HEK293 (cell line): ENCODE results near the gene SNAPC2.

Experiments
- CTCF ChIA-PET: fragments of 350-600 bp; formaldehyde crosslinking; extraction: SDS; loops from one replicate; lab custom pipeline; 2021; ENCODE audit warnings: antibody characterized with exemption; lab: Yijun Ruan, JAX
- POLR2A ChIA-PET: fragments of 300-600 bp; formaldehyde crosslinking; extraction: SDS; loops from one replicate; lab custom pipeline; 2020; ENCODE audit warnings: antibody characterized with exemption, inconsistent platforms; lab: Yijun Ruan, JAX
- H3K27ac ChIP-seq: fragments of 200-500 bp; sonication (Bioruptor generic); 2 replicates; pipeline ENCODE4 v1.5.1; 2014; ENCODE audit warnings: low read depth, low read length, control low read depth, inconsistent platforms; ENCODE audit errors: extremely low read depth
- H3K36me3 ChIP-seq, 2 experiments: fragments of 200-500 bp in 1 of 2; sonication (Bioruptor generic) in 1 of 2; 1 replicate in 1 of 2; 2 replicates in 1 of 2; pipeline ENCODE4 v1.5.1; 2014 to 2017; ENCODE audit warnings: inconsistent platforms in 2 of 2, low read length in 2 of 2; ENCODE audit not compliant: control insufficient read depth in 2 of 2, insufficient read depth in 1 of 2
- H3K4me1 ChIP-seq: fragments of 200-500 bp; sonication (Bioruptor generic); 2 replicates; pipeline ENCODE4 v1.5.1; 2014; ENCODE audit warnings: mild to moderate bottlenecking, low read length, inconsistent platforms; ENCODE audit not compliant: control insufficient read depth, insufficient read depth
- H3K4me3 ChIP-seq: 2 replicates; pipeline ENCODE4 v1.5.1; 2011; ENCODE audit warnings: low read depth, mild to moderate bottlenecking, control low read depth, low read length, moderate library complexity
- H3K9me3 ChIP-seq: fragments of 200-500 bp; sonication (Bioruptor generic); 2 replicates; pipeline ENCODE4 v1.5.1; 2014; ENCODE audit warnings: low read depth, low read length, inconsistent platforms; ENCODE audit not compliant: control insufficient read depth, insufficient read depth
- HOXC10 ChIP-seq: sonication (generic); formaldehyde crosslinking; IDR thresholded peaks from 2 replicates; pipeline ENCODE4 v1.8.1; 2023; ENCODE audit warnings: mild to moderate bottlenecking, missing genetic modification reagents
- KLF1 ChIP-seq: fragments of 450-650 bp; formaldehyde crosslinking; IDR thresholded peaks from 2 replicates; pipeline ENCODE4 v1.5.1; 2016; ENCODE audit warnings: missing biosample characterization, missing genetic modification characterization
- REPIN1 ChIP-seq: fragments of 450-650 bp; formaldehyde crosslinking; IDR thresholded peaks from 2 replicates; pipeline ENCODE4 v1.5.1; 2017; ENCODE audit warnings: missing biosample characterization, missing genetic modification characterization, low read depth
- ZFP3 ChIP-seq: fragments of 450-650 bp; formaldehyde crosslinking; IDR thresholded peaks from 2 replicates; pipeline ENCODE4 v1.5.1; 2016; ENCODE audit warnings: low read depth, missing biosample characterization, missing genetic modification characterization
- ZFP37 ChIP-seq: fragments of 450-650 bp; formaldehyde crosslinking; IDR thresholded peaks from 2 replicates; pipeline ENCODE4 v1.5.1; 2016; ENCODE audit warnings: missing biosample characterization, missing genetic modification characterization
- ZIC2 ChIP-seq: fragments of 450-650 bp; formaldehyde crosslinking; IDR thresholded peaks from 2 replicates; pipeline ENCODE4 v1.5.1; 2016; ENCODE audit warnings: missing biosample characterization, missing genetic modification characterization
- ZNF146 ChIP-seq: fragments of 450-650 bp; formaldehyde crosslinking; IDR thresholded peaks from 2 replicates; pipeline ENCODE4 v1.5.1; 2016; ENCODE audit warnings: missing biosample characterization, missing genetic modification characterization
- ZNF2 ChIP-seq: fragments of 450-650 bp; formaldehyde crosslinking; IDR thresholded peaks from 2 replicates; pipeline ENCODE4 v1.5.1; 2016; ENCODE audit warnings: missing biosample characterization, missing genetic modification characterization
- ZNF266 ChIP-seq: fragments of 450-650 bp; formaldehyde crosslinking; IDR thresholded peaks from 2 replicates; pipeline ENCODE4 v1.5.1; 2016; ENCODE audit warnings: missing biosample characterization, missing genetic modification characterization, low read depth
- ZNF335 ChIP-seq: fragments of 450-650 bp; formaldehyde crosslinking; conservative IDR thresholded peaks from 2 replicates; pipeline ENCODE4 v1.5.1; 2016; ENCODE audit warnings: missing biosample characterization, missing genetic modification characterization
- ZNF514 ChIP-seq: fragments of 450-650 bp; formaldehyde crosslinking; IDR thresholded peaks from 2 replicates; pipeline ENCODE4 v1.5.1; 2016; ENCODE audit warnings: missing biosample characterization, missing genetic modification characterization
- ZNF596 ChIP-seq: fragments of 450-650 bp; IDR thresholded peaks from 2 replicates; pipeline ENCODE4 v1.5.0; 2018; ENCODE audit warnings: missing biosample characterization, mild to moderate bottlenecking, missing genetic modification characterization, moderate library complexity
- ZNF624 ChIP-seq: fragments of 450-650 bp; formaldehyde crosslinking; IDR thresholded peaks from 2 replicates; pipeline ENCODE4 v1.5.1; 2017; ENCODE audit warnings: missing biosample characterization, missing genetic modification characterization
- ZNF701 ChIP-seq: fragments of 450-650 bp; formaldehyde crosslinking; IDR thresholded peaks from 2 replicates; pipeline ENCODE4 v1.5.1; 2016; ENCODE audit warnings: missing biosample characterization, missing genetic modification characterization
- ZSCAN30 ChIP-seq: fragments of 450-650 bp; IDR thresholded peaks from 2 replicates; pipeline ENCODE4 v1.5.1; 2018; ENCODE audit warnings: missing biosample characterization, mild to moderate bottlenecking, missing genetic modification characterization, moderate library complexity
- TF ChIP-seq, protein P1 (sequence below): fragments of 450-650 bp; formaldehyde crosslinking; IDR thresholded peaks from 2 replicates; pipeline ENCODE4 v1.5.1; 2016; ENCODE audit warnings: missing biosample characterization, missing genetic modification characterization
- TF ChIP-seq, protein P2 (sequence below): sonication (generic); formaldehyde crosslinking; IDR thresholded peaks from 2 replicates; pipeline ENCODE4 v1.8.1; 2022; ENCODE audit warnings: mild to moderate bottlenecking, moderate library complexity, missing genetic modification reagents
- TF ChIP-seq, protein P3 (sequence below): fragments of 450-650 bp; formaldehyde crosslinking; IDR thresholded peaks from 2 replicates; pipeline ENCODE4 v1.5.1; 2016; ENCODE audit warnings: missing biosample characterization, missing genetic modification characterization
- TF ChIP-seq, protein P4 (sequence below): fragments of 450-650 bp; formaldehyde crosslinking; IDR thresholded peaks from 2 replicates; pipeline ENCODE4 v1.5.1; 2016; ENCODE audit warnings: missing biosample characterization, missing genetic modification characterization

Gene SNAPC2

DNA sequence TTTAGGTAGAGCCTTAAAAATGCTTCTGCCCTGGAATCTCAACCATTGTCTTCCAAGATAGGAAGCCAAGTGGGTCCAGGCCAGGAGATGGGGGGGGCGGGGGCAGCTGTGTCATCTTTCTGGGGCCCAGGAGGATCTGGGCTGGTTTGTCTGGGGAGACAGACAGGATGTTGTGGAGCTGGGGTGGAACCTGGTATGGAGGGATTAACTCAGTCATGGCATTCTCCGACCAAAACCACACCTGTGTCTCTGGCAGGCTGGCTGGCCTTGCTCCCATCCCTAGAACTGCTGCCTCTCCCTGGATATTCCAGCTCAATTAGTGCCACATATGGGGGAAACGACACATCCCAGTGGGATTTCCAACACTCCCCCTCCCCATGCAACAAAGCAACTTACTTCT lies 19.2 kb upstream of the SNAPC2 start:
- POLR2A ChIA-PET: interaction anchor here (0.6 to 3.4 kb wide), 8 partner anchors 8 to 262 kb away, joined by 3 to 22 read pairs (median 6); partner anchors contain the start of genes LRRC8E and SNAPC2
- H3K27ac ChIP-seq: no peak overlapping the region

DNA sequence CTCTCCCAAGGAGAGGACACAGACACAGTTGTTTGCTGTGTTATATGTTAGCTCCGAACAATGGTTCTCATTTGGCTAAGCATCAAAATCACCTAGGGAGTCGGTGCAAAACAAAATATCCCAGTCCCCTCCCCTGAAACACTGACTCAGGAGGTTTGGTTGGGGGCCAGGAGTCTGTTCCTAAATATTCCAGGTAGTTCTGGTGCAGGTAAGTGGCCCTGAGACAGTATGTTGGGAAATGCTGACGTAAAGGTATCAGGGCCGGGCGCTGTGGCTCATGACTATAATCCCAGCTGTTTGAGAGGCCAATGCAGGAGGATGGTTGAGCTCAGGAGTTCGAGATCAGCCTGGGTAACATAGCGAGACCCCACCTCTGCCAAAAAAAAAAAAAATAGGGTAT lies 18.8 kb upstream of the SNAPC2 start:
- H3K9me3 ChIP-seq: no peaks in the 10 kb centered on the region

More for the DNA sequence above, 19.2 kb upstream of the SNAPC2 start:
- Histone ChIP-seq H3K4me1 (peaks cover 5% of the 10 kb centered on the region; the same call in 1 of the 2 replicates), H3K4me3 (no peak overlapping the region), H3K9me3 (no peaks in the 10 kb centered on the region), H3K36me3 (peaks cover 3 to 33% of the 10 kb centered on the region in 2 experiments; a peak in 2 of 3 replicates)
- TF ChIP-seq ZSCAN30 (tag by site-specific recombination) (no peak), ZNF624 (tag by site-specific recombination) (no peak), ZNF514 (tag by site-specific recombination) (no peak), ZIC2 (tag by site-specific recombination) (no peak), ZFP37 (tag by site-specific recombination) (no peak), KLF1 (tag by site-specific recombination) (no peak), ZFP3 (no peak), ZNF701 (tag by site-specific recombination) (no peak), ZNF2 (tag by site-specific recombination) (no peak), ZNF335 (tag by site-specific recombination) (no peak)
- CTCF ChIA-PET: interaction anchor here (0.6 to 3.1 kb wide), 6 partner anchors 9 to 333 kb away, joined by 3 to 21 read pairs (median 4); no protein-coding TSS in a partner anchor

DNA sequence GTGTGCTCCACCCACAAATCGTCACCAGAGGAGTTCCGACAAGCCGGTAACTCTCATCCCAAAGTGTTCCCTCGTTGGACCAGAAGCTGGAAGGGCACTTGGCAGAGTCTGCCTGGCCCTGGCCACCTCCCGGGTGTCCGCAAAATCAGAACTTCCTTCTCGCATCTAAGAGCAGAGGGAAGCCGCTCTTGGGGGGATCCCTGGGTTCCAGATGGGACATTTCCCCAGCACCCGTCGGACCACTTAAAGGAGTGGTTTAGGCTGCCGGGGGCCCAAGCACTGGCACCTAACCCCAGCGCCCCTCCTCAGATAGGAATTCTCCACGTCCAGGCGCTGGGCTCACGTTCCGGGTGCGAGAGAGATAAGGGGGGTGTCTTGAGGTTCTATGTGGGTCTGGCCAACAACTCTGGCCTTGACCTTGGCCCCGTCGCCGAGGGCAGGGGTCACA lies 17.3 kb upstream of the SNAPC2 start:
- Histone ChIP-seq H3K4me1 (peaks cover 5% of the 10 kb centered on the region; the same call in 1 of the 2 replicates), H3K36me3 (peaks cover 0 to 42% of the 10 kb centered on the region in 2 experiments; a peak in 1 of 3 replicates), H3K4me3 (peak overlapping the region; percentile 62), H3K9me3 (no peaks in the 10 kb centered on the region), H3K27ac (peak overlapping the region; percentile 80)
- ChIA-PET CTCF (interaction anchor here (0.5 to 1.5 kb wide), 8 partner anchors 13 to 376 kb away, joined by 3 to 12 read pairs (median 4); no protein-coding TSS in a partner anchor), POLR2A (interaction anchor here (0.6 to 3.4 kb wide), 24 partner anchors 9 to 803 kb away, joined by 3 to 25 read pairs (median 8); partner anchors contain the start of genes LRRC8E, PRR36, SNAPC2 and TGFBR3L)
- TF ChIP-seq, protein P1, sequence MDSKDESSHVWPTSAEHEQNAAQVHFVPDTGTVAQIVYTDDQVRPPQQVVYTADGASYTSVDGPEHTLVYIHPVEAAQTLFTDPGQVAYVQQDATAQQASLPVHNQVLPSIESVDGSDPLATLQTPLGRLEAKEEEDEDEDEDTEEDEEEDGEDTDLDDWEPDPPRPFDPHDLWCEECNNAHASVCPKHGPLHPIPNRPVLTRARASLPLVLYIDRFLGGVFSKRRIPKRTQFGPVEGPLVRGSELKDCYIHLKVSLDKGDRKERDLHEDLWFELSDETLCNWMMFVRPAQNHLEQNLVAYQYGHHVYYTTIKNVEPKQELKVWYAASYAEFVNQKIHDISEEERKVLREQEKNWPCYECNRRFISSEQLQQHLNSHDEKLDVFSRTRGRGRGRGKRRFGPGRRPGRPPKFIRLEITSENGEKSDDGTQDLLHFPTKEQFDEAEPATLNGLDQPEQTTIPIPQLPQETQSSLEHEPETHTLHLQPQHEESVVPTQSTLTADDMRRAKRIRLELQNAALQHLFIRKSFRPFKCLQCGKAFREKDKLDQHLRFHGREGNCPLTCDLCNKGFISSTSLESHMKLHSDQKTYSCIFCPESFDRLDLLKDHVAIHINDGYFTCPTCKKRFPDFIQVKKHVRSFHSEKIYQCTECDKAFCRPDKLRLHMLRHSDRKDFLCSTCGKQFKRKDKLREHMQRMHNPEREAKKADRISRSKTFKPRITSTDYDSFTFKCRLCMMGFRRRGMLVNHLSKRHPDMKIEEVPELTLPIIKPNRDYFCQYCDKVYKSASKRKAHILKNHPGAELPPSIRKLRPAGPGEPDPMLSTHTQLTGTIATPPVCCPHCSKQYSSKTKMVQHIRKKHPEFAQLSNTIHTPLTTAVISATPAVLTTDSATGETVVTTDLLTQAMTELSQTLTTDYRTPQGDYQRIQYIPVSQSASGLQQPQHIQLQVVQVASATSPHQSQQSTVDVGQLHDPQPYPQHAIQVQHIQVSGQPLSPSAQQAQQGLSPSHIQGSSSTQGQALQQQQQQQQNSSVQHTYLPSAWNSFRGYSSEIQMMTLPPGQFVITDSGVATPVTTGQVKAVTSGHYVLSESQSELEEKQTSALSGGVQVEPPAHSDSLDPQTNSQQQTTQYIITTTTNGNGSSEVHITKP: 0 out of 2 replicates have a peak, but pooled peaks have one; percentile 20
- no peak for TF ChIP-seq ZNF596 (tag by site-specific recombination)
- TF ChIP-seq, protein P2, sequence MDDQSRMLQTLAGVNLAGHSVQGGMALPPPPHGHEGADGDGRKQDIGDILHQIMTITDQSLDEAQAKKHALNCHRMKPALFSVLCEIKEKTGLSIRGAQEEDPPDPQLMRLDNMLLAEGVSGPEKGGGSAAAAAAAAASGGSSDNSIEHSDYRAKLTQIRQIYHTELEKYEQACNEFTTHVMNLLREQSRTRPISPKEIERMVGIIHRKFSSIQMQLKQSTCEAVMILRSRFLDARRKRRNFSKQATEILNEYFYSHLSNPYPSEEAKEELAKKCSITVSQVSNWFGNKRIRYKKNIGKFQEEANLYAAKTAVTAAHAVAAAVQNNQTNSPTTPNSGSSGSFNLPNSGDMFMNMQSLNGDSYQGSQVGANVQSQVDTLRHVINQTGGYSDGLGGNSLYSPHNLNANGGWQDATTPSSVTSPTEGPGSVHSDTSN: peak; percentile 48; the same call in 1 of the 2 replicates
- no peak for TF ChIP-seq ZNF266 (tag by site-specific recombination)
- no peak for TF ChIP-seq ZNF146 (tag by site-specific recombination)
- TF ChIP-seq, protein P3, sequence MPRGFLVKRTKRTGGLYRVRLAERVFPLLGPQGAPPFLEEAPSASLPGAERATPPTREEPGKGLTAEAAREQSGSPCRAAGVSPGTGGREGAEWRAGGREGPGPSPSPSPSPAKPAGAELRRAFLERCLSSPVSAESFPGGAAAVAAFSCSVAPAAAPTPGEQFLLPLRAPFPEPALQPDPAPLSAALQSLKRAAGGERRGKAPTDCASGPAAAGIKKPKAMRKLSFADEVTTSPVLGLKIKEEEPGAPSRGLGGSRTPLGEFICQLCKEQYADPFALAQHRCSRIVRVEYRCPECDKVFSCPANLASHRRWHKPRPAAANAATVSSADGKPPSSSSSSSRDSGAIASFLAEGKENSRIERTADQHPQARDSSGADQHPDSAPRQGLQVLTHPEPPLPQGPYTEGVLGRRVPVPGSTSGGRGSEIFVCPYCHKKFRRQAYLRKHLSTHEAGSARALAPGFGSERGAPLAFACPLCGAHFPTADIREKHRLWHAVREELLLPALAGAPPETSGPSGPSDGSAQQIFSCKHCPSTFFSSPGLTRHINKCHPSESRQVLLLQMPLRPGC: no peak
- TF ChIP-seq HOXC10 (CRISPR knock-in tag): no peak
- TF ChIP-seq KLF1 (tag by site-specific recombination): no peak

More for the DNA sequence above, 18.8 kb upstream of the SNAPC2 start:
- ChIA-PET CTCF (interaction anchor here (1.1 to 3.1 kb wide), 3 partner anchors 32 to 333 kb away, joined by 3 to 21 read pairs (median 8); no protein-coding TSS in a partner anchor), POLR2A (interaction anchor here (0.6 to 3.4 kb wide), 8 partner anchors 9 to 262 kb away, joined by 3 to 22 read pairs (median 6); partner anchors contain the start of genes LRRC8E and SNAPC2)
- TF ChIP-seq REPIN1 (tag by site-specific recombination) (no peak), ZFP3 (no peak)
- TF ChIP-seq, protein P4, sequence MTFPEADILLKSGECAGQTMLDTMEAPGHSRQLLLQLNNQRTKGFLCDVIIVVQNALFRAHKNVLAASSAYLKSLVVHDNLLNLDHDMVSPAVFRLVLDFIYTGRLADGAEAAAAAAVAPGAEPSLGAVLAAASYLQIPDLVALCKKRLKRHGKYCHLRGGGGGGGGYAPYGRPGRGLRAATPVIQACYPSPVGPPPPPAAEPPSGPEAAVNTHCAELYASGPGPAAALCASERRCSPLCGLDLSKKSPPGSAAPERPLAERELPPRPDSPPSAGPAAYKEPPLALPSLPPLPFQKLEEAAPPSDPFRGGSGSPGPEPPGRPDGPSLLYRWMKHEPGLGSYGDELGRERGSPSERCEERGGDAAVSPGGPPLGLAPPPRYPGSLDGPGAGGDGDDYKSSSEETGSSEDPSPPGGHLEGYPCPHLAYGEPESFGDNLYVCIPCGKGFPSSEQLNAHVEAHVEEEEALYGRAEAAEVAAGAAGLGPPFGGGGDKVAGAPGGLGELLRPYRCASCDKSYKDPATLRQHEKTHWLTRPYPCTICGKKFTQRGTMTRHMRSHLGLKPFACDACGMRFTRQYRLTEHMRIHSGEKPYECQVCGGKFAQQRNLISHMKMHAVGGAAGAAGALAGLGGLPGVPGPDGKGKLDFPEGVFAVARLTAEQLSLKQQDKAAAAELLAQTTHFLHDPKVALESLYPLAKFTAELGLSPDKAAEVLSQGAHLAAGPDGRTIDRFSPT: no peak
- H3K27ac ChIP-seq: no peak overlapping the region
- H3K4me1 ChIP-seq: peaks cover 5% of the 10 kb centered on the region; the same call in 1 of the 2 replicates
- no peak overlapping the region for H3K4me3 ChIP-seq
- peaks cover 3 to 37% of the 10 kb centered on the region in 2 experiments; a peak in 2 of 3 replicates for H3K36me3 ChIP-seq
